WERI-Rb-1 (cell line): ENCODE results near the gene PEMT.
A peak's percentile ranks its signal among the peaks of the same experiment; 100 is the strongest.

Experiments used
- DNase-seq: peaks from one replicate; pipeline ENCODE4 v3.0.0-alpha.2; 2020
- H3K27ac ChIP-seq: fragments of 250-450 bp; sonication (Bioruptor Pico); 2 replicates; pipeline ENCODE4 v1.5.1; 2020; ENCODE audit warnings: mild to moderate bottlenecking, moderate library complexity
- H3K27me3 ChIP-seq: fragments of 250-450 bp; sonication (Bioruptor Pico); 2 replicates; pipeline ENCODE4 v1.5.1; 2021; ENCODE audit warnings: mild to moderate bottlenecking, low read depth, moderate library complexity; ENCODE audit not compliant: insufficient read depth, severe bottlenecking
- H3K36me3 ChIP-seq: fragments of 250-450 bp; sonication (Bioruptor Pico); 2 replicates; pipeline ENCODE4 v1.5.1; 2020; ENCODE audit warnings: mild to moderate bottlenecking, moderate library complexity
- H3K4me3 ChIP-seq: 2 replicates; pipeline ENCODE4 v1.5.1; 2011; ENCODE audit warnings: low read depth, mild to moderate bottlenecking, control low read depth, low read length
- H3K9me3 ChIP-seq: fragments of 250-450 bp; sonication (Bioruptor Pico); 2 replicates; pipeline ENCODE4 v1.5.1; 2021; ENCODE audit warnings: mild to moderate bottlenecking, moderate library complexity; ENCODE audit not compliant: severe bottlenecking
- TF ChIP-seq, protein P1 (sequence below): IDR thresholded peaks from 2 replicates; pipeline ENCODE4 v1.5.1; 2011; ENCODE audit warnings: low read depth, mild to moderate bottlenecking, control low read depth, inconsistent platforms, low read length

The PEMT gene

DNA sequence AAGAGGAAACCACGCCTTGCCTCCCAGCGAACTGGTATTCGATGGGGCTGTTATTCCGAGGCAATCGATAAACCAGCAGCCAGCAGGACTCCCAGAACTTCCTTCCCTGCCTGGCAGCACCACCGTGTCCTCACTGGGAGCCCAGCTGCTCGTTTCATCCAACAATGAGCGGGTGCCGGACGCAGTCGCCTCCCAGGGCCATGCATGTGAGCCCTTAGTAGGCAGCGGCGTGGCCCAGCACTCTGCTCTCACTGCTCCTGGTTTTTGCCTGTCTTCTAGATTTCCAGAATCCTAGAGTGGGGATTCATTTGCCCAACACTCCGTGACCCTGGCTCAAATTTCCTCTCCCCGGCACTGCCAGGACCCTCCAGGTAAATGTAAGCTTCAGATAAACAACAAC, 66.2 kb downstream of the PEMT start:
- DNase-seq = no peak
- Histone ChIP-seq H3K36me3 (no peaks in the 10 kb centered on the region), H3K27ac (no peak overlapping the region), H3K4me3 (no peak overlapping the region), H3K9me3 (peaks cover 4% of the 10 kb centered on the region), H3K27me3 (no peaks in the 10 kb centered on the region)
- TF ChIP-seq, protein P1, sequence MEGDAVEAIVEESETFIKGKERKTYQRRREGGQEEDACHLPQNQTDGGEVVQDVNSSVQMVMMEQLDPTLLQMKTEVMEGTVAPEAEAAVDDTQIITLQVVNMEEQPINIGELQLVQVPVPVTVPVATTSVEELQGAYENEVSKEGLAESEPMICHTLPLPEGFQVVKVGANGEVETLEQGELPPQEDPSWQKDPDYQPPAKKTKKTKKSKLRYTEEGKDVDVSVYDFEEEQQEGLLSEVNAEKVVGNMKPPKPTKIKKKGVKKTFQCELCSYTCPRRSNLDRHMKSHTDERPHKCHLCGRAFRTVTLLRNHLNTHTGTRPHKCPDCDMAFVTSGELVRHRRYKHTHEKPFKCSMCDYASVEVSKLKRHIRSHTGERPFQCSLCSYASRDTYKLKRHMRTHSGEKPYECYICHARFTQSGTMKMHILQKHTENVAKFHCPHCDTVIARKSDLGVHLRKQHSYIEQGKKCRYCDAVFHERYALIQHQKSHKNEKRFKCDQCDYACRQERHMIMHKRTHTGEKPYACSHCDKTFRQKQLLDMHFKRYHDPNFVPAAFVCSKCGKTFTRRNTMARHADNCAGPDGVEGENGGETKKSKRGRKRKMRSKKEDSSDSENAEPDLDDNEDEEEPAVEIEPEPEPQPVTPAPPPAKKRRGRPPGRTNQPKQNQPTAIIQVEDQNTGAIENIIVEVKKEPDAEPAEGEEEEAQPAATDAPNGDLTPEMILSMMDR = no peak

DNA sequence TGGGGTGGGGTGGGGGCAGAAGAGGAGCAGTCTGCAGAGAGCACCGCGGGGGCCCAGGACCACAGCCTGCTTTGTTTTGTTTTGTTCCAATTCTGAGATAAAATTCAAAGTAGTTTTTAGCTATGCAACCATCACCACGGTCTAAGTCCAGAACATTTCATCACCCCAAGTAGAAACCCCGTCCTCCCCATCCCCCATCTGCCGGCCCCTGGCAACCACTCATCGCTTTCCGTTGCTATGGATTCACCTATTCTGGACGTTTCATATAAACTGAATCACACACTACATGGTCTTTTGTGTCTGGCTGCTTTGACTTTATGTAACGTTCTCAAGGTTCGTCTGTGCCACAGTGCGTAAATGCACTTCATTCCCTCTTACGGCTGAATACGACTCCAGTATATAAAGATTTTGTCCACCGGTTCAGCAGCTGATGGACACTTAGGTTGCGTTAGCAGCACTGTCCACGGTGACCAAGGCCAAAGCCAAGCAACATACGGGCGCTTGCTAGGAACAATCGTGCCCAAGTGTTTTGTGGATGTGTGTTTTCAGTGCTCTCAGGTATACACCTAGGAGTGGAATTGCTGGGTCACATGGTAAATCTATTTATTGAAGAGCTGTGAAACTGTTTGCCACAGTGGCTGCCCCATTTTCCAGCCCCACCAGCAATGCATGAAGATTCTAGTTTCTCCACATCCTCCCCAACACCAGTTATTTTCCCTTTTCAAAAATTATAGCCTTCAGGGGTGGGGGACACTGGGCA, 67.6 kb downstream of the PEMT start:
- peaks cover 4% of the 10 kb centered on the region for H3K9me3 ChIP-seq
- DNase-seq = no peak
- peak overlapping the region; percentile 9; the same call in 1 of the 2 replicates for H3K27ac ChIP-seq
- no peak overlapping the region for H3K4me3 ChIP-seq
- H3K36me3 ChIP-seq = no peaks in the 10 kb centered on the region
- TF ChIP-seq, protein P1 = no peak
- H3K27me3 ChIP-seq = no peaks in the 10 kb centered on the region

DNA sequence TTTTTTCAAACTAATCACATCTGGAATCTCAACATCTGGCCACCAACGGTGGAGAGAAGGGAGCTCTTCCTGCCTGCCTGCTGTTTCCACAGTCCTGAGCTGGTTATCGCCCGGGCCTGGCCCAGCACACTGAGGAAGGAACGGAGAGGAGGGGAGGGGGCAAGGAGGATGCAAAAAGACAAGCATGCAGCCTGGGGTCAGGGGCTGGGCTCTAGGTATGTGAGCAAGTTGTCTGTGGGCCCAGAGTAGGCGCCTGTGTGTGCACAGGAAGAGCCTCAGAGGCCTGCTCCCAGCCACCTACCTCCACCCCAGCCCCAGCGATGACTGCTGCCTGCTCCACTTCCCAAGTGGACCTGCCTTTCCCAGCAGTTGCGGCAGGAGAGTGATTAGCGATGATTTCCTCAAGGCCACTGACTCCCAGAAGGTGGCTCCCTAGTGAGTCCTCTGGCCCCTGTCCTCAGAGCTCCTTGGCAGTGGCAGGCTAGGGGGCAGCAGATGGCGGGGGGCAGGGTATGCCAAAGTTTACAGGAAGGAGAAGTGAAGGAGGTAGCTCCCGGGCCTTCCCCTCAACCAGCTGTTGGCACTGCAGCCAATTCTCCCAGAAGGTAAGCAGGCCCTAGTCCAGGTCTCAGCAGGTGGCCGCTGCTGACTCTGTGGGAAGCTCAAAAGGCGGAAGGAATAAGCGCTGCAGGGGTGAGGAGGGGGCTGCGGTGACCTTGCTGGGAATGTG, 68.3 kb downstream of the PEMT start:
- Histone ChIP-seq H3K4me3 (no peak overlapping the region), H3K27me3 (no peaks in the 10 kb centered on the region), H3K9me3 (peaks cover 4% of the 10 kb centered on the region), H3K36me3 (no peaks in the 10 kb centered on the region), H3K27ac (peak overlapping the region; percentile 23)
- TF ChIP-seq, protein P1 = peak; percentile 44
- peak; percentile 86 for DNase-seq

DNA sequence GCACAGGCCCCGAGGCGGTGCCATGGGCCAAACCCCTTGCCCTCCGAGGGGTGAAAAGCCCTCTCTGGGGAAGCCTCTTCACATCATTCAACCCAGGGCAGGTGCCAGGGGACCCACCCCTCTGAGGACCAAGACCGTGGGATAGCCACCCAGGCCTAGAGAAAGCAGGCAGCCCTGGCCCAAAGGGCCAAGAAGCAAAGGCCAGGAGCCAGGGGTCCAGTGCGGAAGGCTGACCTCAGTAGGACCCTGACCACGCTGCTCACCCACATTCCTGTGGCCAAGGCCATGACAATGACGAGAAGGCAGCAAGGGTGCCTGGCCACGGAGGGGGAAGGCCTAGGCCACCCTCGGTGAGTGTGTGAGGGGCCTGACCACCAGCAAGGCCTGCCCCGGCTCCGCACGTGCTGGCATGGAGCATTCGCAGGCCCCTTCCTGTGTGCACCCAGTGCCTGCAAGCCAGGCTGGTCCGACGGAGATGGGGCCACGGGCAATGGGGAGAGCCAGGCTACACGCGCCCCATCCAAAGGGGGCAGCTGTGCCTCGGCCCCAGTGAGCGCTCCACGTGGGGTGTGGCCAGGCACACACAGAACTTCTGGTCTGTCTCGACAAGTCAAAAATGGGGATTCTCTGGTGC, 70.8 kb downstream of the PEMT start:
- Histone ChIP-seq H3K4me3 (no peak overlapping the region), H3K9me3 (peaks cover 4% of the 10 kb centered on the region), H3K27me3 (no peaks in the 10 kb centered on the region), H3K36me3 (no peaks in the 10 kb centered on the region), H3K27ac (no peak overlapping the region)
- no peak for DNase-seq
- TF ChIP-seq, protein P1 = no peak

GRCh38 chr17:17519886-17520285, 71.6 kb downstream of the PEMT start:
- TF ChIP-seq, protein P1 = no peak
- H3K27me3 ChIP-seq = no peaks in the 10 kb centered on the region
- peaks cover 4% of the 10 kb centered on the region for H3K9me3 ChIP-seq
- H3K27ac ChIP-seq = no peak overlapping the region
- DNase-seq = no peak
- no peaks in the 10 kb centered on the region for H3K36me3 ChIP-seq
- H3K4me3 ChIP-seq = no peak overlapping the region
